Hepatocyte (in vitro differentiated cells): ENCODE data around the gene RSU1. TPM values are rescaled to one million over a fixed set of nuclear protein-coding genes. Genes with fewer than 3 reads are reported as not detected.

Experiments used
- DNase-seq: peaks from one replicate; pipeline ENCODE4 v3.0.0-alpha.2; 2016; ENCODE audit warnings: low spot score
- H2AFZ ChIP-seq: fragments of 200-600 bp; sonication (generic); 2 replicates; pipeline ENCODE4 v1.6.0; 2016; ENCODE audit warnings: antibody characterized with exemption, mild to moderate bottlenecking
- H3K27ac ChIP-seq: fragments of 200-600 bp; sonication (generic); 2 replicates; pipeline ENCODE4 v1.5.1; 2016; ENCODE audit warnings: mild to moderate bottlenecking
- H3K27me3 ChIP-seq: fragments of 200-600 bp; sonication (generic); 2 replicates; pipeline ENCODE4 v1.6.1; 2016
- H3K36me3 ChIP-seq: fragments of 200-600 bp; sonication (generic); replicated peaks from 2 replicates; pipeline ENCODE4 v1.5.1; 2016; ENCODE audit warnings: low read depth; ENCODE audit not compliant: insufficient read depth
- H3K4me1 ChIP-seq: fragments of 200-600 bp; sonication (generic); 2 replicates; pipeline ENCODE4 v1.5.1; 2016; ENCODE audit warnings: mild to moderate bottlenecking, moderate library complexity; ENCODE audit not compliant: insufficient read depth
- H3K4me2 ChIP-seq: fragments of 200-600 bp; sonication (generic); 2 replicates; pipeline ENCODE4 v1.6.0; 2016
- H3K4me3 ChIP-seq: fragments of 200-600 bp; sonication (generic); 2 replicates; pipeline ENCODE4 v1.5.1; 2016; ENCODE audit warnings: mild to moderate bottlenecking
- H3K79me2 ChIP-seq: fragments of 200-600 bp; sonication (generic); 2 replicates; pipeline ENCODE4 v1.6.0; 2017; ENCODE audit warnings: mild to moderate bottlenecking
- H3K9me2 ChIP-seq: fragments of 200-600 bp; sonication (generic); replicated peaks from 2 replicates; pipeline ENCODE4 v1.6.0; 2017; ENCODE audit warnings: mild to moderate bottlenecking; ENCODE audit not compliant: insufficient read depth
- H3K9me3 ChIP-seq: fragments of 200-600 bp; sonication (generic); 2 replicates; pipeline ENCODE4 v1.5.1; 2016; ENCODE audit warnings: low read depth, mild to moderate bottlenecking
- H4K20me1 ChIP-seq: fragments of 200-600 bp; sonication (generic); 2 replicates; pipeline ENCODE4 v1.6.0; 2016; ENCODE audit warnings: mild to moderate bottlenecking; ENCODE audit not compliant: insufficient read depth, poor library complexity, severe bottlenecking
- CTCF ChIP-seq: fragments of 200-600 bp; sonication (generic); IDR thresholded peaks from 2 replicates; pipeline ENCODE4 v1.5.1; 2016; ENCODE audit warnings: antibody characterized with exemption, mild to moderate bottlenecking; ENCODE audit not compliant: poor library complexity
- EZH2 ChIP-seq: fragments of 200-600 bp; sonication (generic); IDR thresholded peaks from 2 replicates; pipeline ENCODE4 v1.6.1; 2016; ENCODE audit warnings: antibody characterized with exemption, mild to moderate bottlenecking, borderline replicate concordance
- EZH2phosphoT487 ChIP-seq: fragments of 200-600 bp; sonication (generic); IDR thresholded peaks from one replicate; pipeline ENCODE4 v1.6.1; 2018; ENCODE audit warnings: antibody characterized with exemption, mild to moderate bottlenecking, low read depth, moderate library complexity; ENCODE audit not compliant: unreplicated experiment, severe bottlenecking
- WGBS: methylation state at CpG from one replicate; pipeline ENCODE4 v1.1.6; 2016; ENCODE audit warnings: low lambda C conversion rate; ENCODE audit errors: missing lambda C conversion rate; 5-methylcytosine and 5-hydroxymethylcytosine counted together
- polyA plus RNA-seq: library from polyadenylated mRNA; unstranded; fragments of >200 nt; fragmentation: Nextera tagmentation; extraction: Ambion mirVana; gene quantifications from 2 replicates; pipeline ENCODE4 v1.2.1, GENCODE V29; 2016
- total RNA-seq: library from RNA; depleted of rRNA; stranded (reverse); fragments of >200 nt; gene quantifications from 2 replicates; pipeline ENCODE4 v1.2.3, GENCODE V29; 2014

RSU1 gene
- total and polyA plus RNA-seq, 2 experiments from 2014 or later, result 37.0 to 52.3 TPM

GRCh38 chr10:16699435-16700057 is 117.7 kb downstream of the RSU1 start:
- WGBS, result 91% methylated on average over 17 of the region's 17 CpGs
- no peak for TF ChIP-seq EZH2phosphoT487
- TF ChIP-seq EZH2, result no peak
- TF ChIP-seq CTCF, result no peak
- no peak for DNase-seq

DNA sequence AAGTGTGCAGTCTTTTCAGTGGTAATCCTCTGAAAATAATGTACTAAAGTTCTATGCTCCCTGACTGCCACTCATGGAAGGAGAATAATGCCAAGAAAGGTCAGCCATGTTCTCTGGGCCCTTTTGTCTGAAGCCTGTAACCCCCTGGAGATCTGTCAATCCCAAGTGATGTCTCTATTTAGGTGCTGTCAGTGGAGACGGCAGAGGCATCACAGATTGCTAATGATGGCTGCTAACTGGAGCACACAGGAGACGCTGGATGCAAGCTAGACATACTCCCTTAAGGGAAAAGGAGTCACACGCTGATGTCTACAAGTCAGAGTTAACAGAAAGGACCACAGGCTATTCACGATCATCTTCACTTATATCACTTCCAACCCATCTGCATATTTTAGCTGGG is 118.8 kb downstream of the RSU1 start:
- no peaks in the 10 kb centered on the region for H3K79me2 ChIP-seq
- no peaks in the 10 kb centered on the region for H3K9me3 ChIP-seq
- 94% methylated on average over 4 of the region's 4 CpGs for WGBS
- no peak overlapping the region for H3K27ac ChIP-seq
- H3K9me2 ChIP-seq, result no peaks in the 10 kb centered on the region
- no peak for DNase-seq
- H3K36me3 ChIP-seq, result no peaks in the 10 kb centered on the region
- no peak overlapping the region for H2AFZ ChIP-seq
- H4K20me1 ChIP-seq, result no peaks in the 10 kb centered on the region
- H3K4me1 ChIP-seq, result no peaks in the 10 kb centered on the region
- H3K4me3 ChIP-seq, result no peak overlapping the region
- no peaks in the 10 kb centered on the region for H3K27me3 ChIP-seq
- TF ChIP-seq EZH2, result no peak
- TF ChIP-seq EZH2phosphoT487, result no peak
- TF ChIP-seq CTCF, result no peak
- no peak overlapping the region for H3K4me2 ChIP-seq

More at GRCh38 chr10:16699435-16700057, 117.7 kb downstream of the RSU1 start:
- no peak overlapping the region for H3K4me2 ChIP-seq
- no peaks in the 10 kb centered on the region for H3K36me3 ChIP-seq
- H3K27ac ChIP-seq, result no peak overlapping the region
- H3K9me2 ChIP-seq, result no peaks in the 10 kb centered on the region
- H3K9me3 ChIP-seq, result no peaks in the 10 kb centered on the region
- no peaks in the 10 kb centered on the region for H3K79me2 ChIP-seq
- H3K4me1 ChIP-seq, result no peaks in the 10 kb centered on the region
- H3K27me3 ChIP-seq, result no peaks in the 10 kb centered on the region
- no peaks in the 10 kb centered on the region for H4K20me1 ChIP-seq
- no peak overlapping the region for H2AFZ ChIP-seq
- no peak overlapping the region for H3K4me3 ChIP-seq

GRCh38 chr10:16690417-16690816 is 126.8 kb downstream of the RSU1 start:
- H3K4me1 ChIP-seq, result no peaks in the 10 kb centered on the region
- H3K36me3 ChIP-seq, result no peaks in the 10 kb centered on the region
- no peak overlapping the region for H3K4me3 ChIP-seq
- TF ChIP-seq CTCF (no peak), EZH2phosphoT487 (no peak), EZH2 (no peak)
- no peak overlapping the region for H3K27ac ChIP-seq
- WGBS, result 95% methylated on average over 5 of the region's 5 CpGs
- no peak overlapping the region for H2AFZ ChIP-seq
- no peaks in the 10 kb centered on the region for H3K9me3 ChIP-seq
- DNase-seq, result no peak
- no peaks in the 10 kb centered on the region for H3K27me3 ChIP-seq
- H3K79me2 ChIP-seq, result no peaks in the 10 kb centered on the region
- H4K20me1 ChIP-seq, result no peaks in the 10 kb centered on the region
- no peaks in the 10 kb centered on the region for H3K9me2 ChIP-seq
- no peak overlapping the region for H3K4me2 ChIP-seq
